Measurements from ENCODE around the gene ELMO3.

ELMO3 gene

DNA sequence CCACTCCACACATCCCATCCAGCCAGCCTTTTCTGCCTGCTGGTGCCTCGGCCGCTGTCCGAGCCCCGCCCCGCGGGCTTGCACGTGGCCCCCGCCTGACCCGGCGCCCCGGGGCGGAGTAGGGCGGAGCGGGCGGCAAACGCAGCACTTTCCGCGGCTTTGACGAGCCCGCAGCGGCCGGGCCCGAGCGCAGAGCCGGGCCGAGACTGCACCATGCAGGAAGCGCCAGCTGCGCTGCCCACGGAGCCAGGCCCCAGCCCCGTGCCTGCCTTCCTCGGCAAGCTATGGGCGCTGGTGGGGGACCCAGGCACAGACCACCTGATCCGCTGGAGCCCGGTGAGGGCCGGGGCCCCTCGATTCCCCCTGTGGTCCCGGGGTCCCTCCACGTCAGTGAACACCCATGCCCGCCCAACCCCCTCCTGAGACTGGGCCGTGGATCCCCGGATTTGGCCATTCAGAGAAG lies 34.3 kb upstream of the ELMO3 start, which contains the start of gene HSF4:
Gene HSF4 (plus strand): TSS at position 147 of the 463 bp plus-strand sequence. CDS start 67 bp downstream, at position 214.
- DNase-seq = no peak

DNA sequence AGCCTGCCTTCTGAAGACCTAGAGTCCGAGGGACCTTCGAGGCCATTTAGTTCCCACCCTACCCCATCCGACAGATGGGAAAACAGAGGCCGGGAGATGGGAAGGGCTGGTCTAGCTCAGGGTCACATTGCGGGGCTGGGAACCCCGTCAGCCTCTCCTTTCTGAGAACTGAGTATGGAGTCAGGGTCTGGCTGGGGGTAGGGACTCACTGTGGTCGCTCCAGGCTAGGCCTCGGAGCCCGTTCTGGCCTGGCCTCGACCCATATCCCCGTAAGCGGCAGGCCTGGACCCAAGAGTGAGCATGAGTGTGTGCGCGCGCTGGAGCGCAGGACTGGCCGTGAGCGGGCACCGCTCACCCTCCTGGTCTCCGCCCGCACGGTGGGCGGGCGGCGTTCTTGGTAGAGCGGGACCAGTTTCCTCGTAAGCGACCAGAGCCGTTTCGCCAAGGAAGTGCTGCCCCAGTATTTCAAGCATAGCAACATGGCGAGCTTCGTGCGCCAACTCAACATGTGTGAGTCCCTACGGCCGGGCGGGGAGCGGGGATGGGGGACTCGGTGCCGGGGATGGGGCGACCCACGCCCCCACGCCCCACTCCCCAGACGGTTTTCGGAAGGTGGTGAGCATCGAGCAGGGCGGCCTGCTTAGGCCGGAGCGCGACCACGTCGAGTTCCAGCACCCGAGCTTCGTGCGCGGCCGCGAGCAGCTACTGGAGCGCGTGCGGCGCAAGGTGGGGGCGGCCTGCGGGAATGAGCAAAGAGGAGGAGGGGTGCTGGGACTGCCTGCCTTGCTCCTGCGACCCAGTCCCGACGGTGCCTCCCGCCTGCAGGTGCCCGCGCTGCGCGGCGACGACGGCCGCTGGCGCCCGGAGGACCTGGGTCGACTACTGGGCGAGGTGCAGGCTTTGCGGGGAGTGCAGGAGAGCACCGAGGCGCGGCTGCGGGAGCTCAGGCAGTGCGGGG lies 33.5 kb upstream of the ELMO3 start:
- DNase-seq = no peak

DNA sequence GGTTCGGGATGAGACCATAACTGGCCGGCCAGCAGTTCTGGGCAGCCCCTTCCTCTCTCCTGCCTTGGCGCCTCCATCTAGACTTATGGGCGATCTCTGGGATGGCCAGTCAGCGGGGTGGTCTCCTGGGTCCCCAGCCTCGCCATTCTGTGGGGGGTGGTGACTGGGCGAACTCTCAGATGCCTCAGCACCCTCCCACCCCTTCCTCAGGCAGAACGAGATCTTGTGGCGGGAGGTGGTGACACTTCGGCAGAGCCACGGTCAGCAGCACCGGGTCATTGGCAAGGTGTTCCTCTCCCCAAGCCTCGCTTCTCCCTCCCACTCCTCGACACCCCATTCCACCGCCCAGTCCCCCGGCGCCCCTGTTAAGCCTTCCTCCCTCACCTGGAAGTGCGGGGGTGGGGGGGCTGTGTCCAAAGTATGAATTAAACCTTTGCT lies 32.8 kb upstream of the ELMO3 start:
- DNase-seq = no peak

- DNase-seq = no peak
These were observed 32.2 kb upstream of the ELMO3 start for GRCh38 chr16:67166598-67167168.

DNA sequence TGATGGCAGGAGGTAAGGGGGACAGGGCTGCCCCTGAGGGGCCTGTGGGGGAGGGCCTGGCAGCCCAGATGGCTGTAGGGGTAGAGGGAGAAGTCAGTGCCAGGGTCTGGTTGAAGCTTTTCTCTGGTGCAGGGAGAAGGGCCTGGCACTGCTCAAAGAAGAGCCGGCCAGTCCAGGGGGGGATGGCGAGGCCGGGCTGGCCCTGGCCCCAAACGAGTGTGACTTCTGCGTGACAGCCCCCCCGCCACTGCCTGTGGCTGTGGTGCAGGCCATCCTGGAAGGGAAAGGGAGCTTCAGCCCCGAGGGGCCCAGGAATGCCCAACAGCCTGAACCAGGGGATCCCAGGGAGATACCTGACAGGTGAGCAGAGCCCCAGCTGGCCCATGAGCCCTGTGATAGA lies 31.3 kb upstream of the ELMO3 start:
- no peak for DNase-seq

GRCh38 chr16:67169011-67169451 lies 29.9 kb upstream of the ELMO3 start:
- no peak for DNase-seq

DNA sequence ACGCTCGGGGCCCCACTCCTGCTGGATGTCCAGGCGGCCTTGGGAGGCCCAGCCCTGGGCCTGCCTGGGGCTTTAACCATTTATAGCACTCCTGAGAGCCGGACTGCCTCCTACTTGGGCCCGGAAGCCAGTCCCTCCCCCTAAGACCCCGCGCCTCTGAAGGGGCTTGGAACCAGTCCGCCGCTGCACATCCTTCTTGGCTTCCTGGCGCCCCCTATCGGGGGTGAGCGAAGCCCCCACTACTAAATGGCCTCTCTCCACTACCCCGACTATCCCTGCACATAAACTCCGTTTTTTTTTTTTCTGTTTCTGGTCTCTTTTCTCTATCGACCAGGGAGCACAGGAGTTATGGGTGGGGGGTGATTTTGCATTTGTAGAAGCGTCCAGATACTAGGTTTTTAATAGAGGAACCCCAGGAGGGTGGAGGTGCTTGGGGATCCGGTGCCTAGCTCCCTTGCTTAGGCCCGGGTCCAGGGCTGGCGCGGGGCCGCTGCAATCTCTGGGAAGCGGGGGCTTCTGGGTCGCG lies 29.2 kb upstream of the ELMO3 start:
- no peak for DNase-seq

DNA sequence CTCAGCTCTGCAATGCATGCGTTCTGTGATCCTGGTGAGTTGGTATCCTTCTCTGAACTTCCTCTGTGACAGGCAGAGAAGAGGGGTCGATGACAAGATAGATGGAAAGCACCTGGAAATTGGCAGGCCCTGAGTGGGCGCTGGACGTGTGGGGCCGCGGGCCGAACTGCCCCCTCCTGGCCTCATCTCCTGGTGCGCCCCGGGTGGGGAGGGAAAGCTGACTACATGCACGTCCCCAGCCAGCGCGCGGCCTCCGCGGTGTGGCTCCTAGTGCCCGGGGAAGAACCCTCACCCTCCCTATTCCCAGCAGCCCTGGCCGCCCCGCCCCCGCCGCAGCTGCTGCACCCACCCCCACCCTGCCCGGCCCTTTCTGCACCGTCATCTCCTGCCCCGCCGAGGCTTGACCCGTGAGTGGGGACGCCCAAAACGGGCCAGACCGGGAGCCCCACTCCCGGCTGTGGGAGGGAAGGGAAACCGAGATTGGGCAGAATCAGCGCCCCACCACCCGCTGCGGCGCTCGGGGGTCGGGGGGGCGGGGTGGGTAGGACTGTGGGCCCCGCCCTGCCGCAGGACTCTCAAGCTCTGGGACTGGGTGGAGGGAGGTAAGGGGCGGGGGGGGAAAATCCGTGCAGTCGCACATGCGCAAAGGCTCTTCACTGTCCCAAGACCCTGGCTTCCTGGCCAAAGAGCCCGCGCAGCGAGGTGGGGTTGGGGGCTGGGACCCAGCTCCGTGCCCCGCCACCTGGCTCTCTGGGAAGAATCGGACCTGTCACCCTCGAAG lies 28.6 kb upstream of the ELMO3 start, which contains the start of gene NOL3:
Gene NOL3 (plus strand): TSS at position 371 of the 781 bp plus-strand sequence.
- peak; percentile 52 for DNase-seq

GRCh38 chr16:67170949-67171649 lies 27.8 kb upstream of the ELMO3 start:
- DNase-seq = no peak

GRCh38 chr16:67173323-67173722 lies 25.6 kb upstream of the ELMO3 start:
- no peak for DNase-seq

- DNase-seq = peak; percentile 77
These were observed 24.9 kb upstream of the ELMO3 start for GRCh38 chr16:67173808-67174705.

DNA sequence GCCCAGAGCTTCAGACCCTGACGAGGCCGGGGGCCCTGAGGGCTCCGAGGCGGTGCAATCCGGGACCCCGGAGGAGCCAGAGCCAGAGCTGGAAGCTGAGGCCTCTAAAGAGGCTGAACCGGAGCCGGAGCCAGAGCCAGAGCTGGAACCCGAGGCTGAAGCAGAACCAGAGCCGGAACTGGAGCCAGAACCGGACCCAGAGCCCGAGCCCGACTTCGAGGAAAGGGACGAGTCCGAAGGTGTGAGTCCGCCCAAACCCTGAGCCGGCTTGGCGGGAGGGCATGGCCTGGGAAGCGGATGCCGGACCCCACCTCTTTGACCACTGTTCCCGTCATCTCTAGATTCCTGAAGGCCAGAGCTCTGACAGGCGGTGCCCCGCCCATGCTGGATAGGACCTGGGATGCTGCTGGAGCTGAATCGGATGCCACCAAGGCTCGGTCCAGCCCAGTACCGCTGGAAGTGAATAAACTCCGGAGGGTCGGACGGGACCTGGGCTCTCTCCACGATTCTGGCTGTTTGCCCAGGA lies 24.2 kb upstream of the ELMO3 start:
- no peak for DNase-seq

- no peak for DNase-seq
These were observed 22.3 kb upstream of the ELMO3 start for GRCh38 chr16:67176662-67177061.

DNA sequence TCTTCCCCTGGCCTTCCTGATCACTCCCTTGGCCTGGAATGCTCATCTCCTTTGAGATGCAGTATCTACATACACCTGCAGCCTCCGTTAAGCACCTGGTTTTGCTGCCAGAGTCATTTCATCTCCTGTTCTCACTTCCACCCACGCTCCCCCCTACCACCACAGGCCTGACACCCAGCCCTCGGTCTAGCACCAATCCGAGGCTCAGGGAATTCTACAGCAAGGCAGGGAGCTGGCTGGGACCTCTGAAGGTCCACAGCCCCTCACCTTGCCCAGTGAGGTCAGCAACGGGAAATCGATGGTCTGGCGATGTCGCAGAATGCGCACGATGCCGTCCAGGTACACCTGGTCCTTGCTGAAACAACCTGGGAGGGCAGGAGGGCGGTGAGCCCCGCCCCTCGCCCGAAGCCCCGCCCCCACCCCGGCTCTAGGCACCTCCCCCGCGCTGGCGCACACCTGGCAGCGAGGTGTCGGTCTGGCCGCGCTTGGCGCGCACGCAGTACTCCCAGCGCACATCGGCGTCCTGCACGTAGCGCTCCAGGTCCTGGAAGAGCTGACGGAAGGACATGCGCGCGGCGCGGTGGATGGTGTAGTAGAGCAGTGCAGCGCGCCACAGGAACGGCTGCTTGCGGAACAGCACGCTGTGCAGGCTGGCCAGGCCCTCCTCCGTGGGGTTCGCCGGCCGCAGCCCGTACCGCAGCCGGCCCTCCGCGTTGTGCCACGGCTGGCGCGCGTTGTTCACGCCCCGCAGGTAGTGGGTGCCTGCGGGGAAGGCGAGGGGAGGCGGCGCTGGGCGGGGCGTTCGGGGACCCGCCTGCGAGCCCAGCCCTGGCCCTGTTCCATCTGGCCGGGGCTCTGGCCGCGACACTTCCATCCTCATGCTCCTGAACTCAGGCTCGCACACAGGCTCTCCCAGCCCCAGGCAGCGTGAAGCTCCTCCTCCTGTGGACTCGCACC lies 20.9 kb upstream of the ELMO3 start:
- peak; percentile 89 for DNase-seq

DNA sequence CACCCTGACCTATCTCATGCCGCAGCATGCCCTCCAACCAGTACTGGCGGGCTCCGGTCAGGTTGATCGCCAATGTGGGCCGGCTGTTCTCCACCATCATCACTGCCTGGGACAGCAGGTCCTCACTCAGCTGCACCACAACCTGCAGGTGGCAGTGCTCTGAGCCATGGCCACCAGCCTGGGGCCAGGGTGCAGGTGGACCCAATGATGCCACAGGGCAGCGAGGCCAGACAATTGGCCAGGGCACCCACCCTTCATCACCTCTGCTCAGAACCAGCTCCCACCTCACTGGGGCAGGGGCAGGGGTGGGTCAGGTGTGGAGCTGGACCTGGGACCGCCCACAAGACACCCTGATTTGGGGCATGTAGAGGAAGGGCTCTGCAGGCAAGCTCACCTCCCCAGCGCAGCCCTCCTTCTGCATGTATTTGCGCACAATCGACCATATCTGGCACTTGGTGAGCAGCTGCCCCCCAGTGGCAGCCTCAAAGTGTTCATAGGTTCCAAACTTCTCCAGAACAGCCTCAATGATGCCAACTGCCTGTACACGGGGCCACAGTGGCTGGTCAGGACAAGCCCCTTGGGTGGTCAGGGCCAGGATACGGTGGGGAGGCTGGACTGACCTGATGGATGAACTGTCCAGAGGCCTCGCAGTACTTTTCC lies 19.4 kb upstream of the ELMO3 start:
- no peak for DNase-seq

DNA sequence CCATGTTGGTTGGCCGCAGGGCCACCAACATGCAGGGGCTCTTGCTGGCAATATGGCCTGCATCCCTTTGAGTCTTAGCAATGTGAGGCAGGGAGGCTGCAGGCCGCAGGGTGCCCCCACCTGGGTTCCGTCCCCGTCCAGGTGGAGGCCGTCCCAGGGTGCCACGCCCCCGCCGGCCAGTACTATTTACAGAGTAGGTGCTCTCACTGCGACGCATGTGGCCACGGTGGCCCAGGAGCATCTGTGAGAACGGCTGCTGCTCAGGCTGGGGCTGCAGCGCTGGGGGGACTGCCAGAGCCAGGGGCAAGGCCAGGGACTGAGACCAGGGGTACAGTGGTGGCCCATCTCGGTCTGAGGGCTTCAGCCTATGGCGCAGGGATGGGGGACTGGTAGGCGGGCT lies 18.8 kb upstream of the ELMO3 start:
- no peak for DNase-seq

- DNase-seq = no peak
These were observed 17.6 kb upstream of the ELMO3 start for GRCh38 chr16:67181346-67181745.

DNA sequence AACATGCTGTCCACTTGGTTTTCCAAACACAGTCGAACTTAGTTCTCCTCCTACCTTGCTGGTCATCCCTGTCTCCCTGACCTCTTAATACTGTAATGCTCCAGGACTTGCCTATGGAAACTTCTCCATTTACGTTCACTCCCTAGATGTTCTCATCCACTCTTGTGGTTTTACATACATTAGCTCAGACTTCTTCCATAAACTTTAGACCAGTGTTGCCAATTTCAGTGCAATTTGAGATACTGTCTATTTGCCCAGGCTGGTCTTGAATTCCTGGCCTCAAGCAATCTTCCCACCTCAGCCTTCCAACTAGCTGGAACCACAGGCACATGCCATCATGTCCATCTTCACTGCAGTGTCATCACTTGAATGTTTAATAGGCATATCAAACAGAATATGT lies 16.6 kb upstream of the ELMO3 start:
- no peak for DNase-seq

- no peak for DNase-seq
These were observed 15.7 kb upstream of the ELMO3 start for GRCh38 chr16:67183284-67183626.
